Measurements from ENCODE around the gene CYP39A1.

CYP39A1 gene

GRCh38 chr6:46652603-46653438 lies at the start of gene CYP39A1, which contains the start of gene SLC25A27:
Gene CYP39A1, minus strand, starts transcription at chr6:46652818. Its CDS starts 236 bp downstream, at chr6:46652582.
Gene SLC25A27, plus strand, starts transcription at chr6:46652975. Its CDS starts 218 bp downstream, at chr6:46653193.
- DNase-seq: peak; percentile 97

- no peak for DNase-seq
Measured at GRCh38 chr6:46699970-46700369, 47.4 kb upstream of the CYP39A1 start.

GRCh38 chr6:46690911-46691451 lies 38.4 kb upstream of the CYP39A1 start:
- no peak for DNase-seq

- no peak for DNase-seq
Measured at GRCh38 chr6:46690141-46690755, 37.6 kb upstream of the CYP39A1 start.

- DNase-seq: no peak
Measured at GRCh38 chr6:46689657-46690056, 37.0 kb upstream of the CYP39A1 start.

GRCh38 chr6:46688966-46689335 lies 36.3 kb upstream of the CYP39A1 start:
- no peak for DNase-seq

- DNase-seq: no peak
Measured at GRCh38 chr6:46688117-46688965, 35.7 kb upstream of the CYP39A1 start.

GRCh38 chr6:46687619-46688097 lies 35.0 kb upstream of the CYP39A1 start, which contains the start of gene TDRD6:
Gene TDRD6, plus strand, starts transcription at chr6:46687885. Its CDS starts 244 bp downstream, at chr6:46688129.
- no peak for DNase-seq

- DNase-seq: no peak
Measured at GRCh38 chr6:46684771-46685170, 32.2 kb upstream of the CYP39A1 start.

- DNase-seq: no peak
Measured at GRCh38 chr6:46677314-46677654, 24.7 kb upstream of the CYP39A1 start.

GRCh38 chr6:46676604-46677313 lies 24.1 kb upstream of the CYP39A1 start:
- no peak for DNase-seq

- no peak for DNase-seq
Measured at GRCh38 chr6:46674410-46674809, 21.8 kb upstream of the CYP39A1 start.

GRCh38 chr6:46667377-46667776 lies 14.8 kb upstream of the CYP39A1 start:
- DNase-seq: no peak

- no peak for DNase-seq
Measured at GRCh38 chr6:46661483-46661882, 8.9 kb upstream of the CYP39A1 start.

GRCh38 chr6:46657642-46658041 lies 5.0 kb upstream of the CYP39A1 start:
- no peak for DNase-seq

GRCh38 chr6:46655803-46656202 lies 3.2 kb upstream of the CYP39A1 start:
- peak; percentile 78 for DNase-seq

GRCh38 chr6:46653439-46654195 lies 999 bp upstream of the CYP39A1 start:
- DNase-seq: no peak

GRCh38 chr6:46652232-46652602 lies 401 bp downstream of the CYP39A1 start:
- no peak for DNase-seq

- no peak for DNase-seq
Measured at GRCh38 chr6:46651816-46652215, 802 bp downstream of the CYP39A1 start.

GRCh38 chr6:46651006-46651405 lies 1.6 kb downstream of the CYP39A1 start:
- DNase-seq: no peak

GRCh38 chr6:46648869-46649492 lies 3.6 kb downstream of the CYP39A1 start:
- DNase-seq: no peak

All from islet precursor cell (in vitro differentiated cells).